GM18508 (cell line): ENCODE measurements around the gene CAMSAP2.
A peak's percentile ranks its signal among the peaks of the same experiment; 100 is the strongest.

Experiments used
- ATAC-seq: cut with Tn5 transposase; IDR thresholded peaks from one replicate; pipeline ENCODE4 v1.9.1; 2021; ENCODE audit warnings: moderate number of reproducible peaks; ENCODE audit not compliant: insufficient read depth, unreplicated experiment

The CAMSAP2 gene

GRCh38 chr1:200895801-200896530 is 157.3 kb downstream of the CAMSAP2 start:
- ATAC-seq: peak; percentile 59

- ATAC-seq: no peak
Observed at GRCh38 chr1:200896531-200897196, 158.0 kb downstream of the CAMSAP2 start.

GRCh38 chr1:200897259-200897658 is 158.6 kb downstream of the CAMSAP2 start:
- ATAC-seq: no peak

GRCh38 chr1:200899015-200899386 is 160.3 kb downstream of the CAMSAP2 start:
- no peak for ATAC-seq

- ATAC-seq: no peak
Observed at GRCh38 chr1:200899451-200899915, 160.8 kb downstream of the CAMSAP2 start.

GRCh38 chr1:200899954-200900867 is 161.5 kb downstream of the CAMSAP2 start:
- ATAC-seq: no peak

- no peak for ATAC-seq
Observed at GRCh38 chr1:200900877-200901276, 162.2 kb downstream of the CAMSAP2 start.

GRCh38 chr1:200901350-200901749 is 162.7 kb downstream of the CAMSAP2 start:
- ATAC-seq: no peak

- ATAC-seq: no peak
Observed at GRCh38 chr1:200901796-200902444, 163.2 kb downstream of the CAMSAP2 start.

GRCh38 chr1:200903793-200904192 is 165.1 kb downstream of the CAMSAP2 start:
- no peak for ATAC-seq

GRCh38 chr1:200904772-200905171 is 166.1 kb downstream of the CAMSAP2 start:
- ATAC-seq: no peak

GRCh38 chr1:200905411-200906052 is 166.8 kb downstream of the CAMSAP2 start:
- ATAC-seq: peak; percentile 37

GRCh38 chr1:200906491-200906890 is 167.8 kb downstream of the CAMSAP2 start:
- ATAC-seq: no peak

GRCh38 chr1:200907611-200908097 is 169.0 kb downstream of the CAMSAP2 start:
- peak; percentile 59 for ATAC-seq

GRCh38 chr1:200908191-200908868 is 169.6 kb downstream of the CAMSAP2 start:
- no peak for ATAC-seq

- no peak for ATAC-seq
Observed at GRCh38 chr1:200909071-200909470, 170.4 kb downstream of the CAMSAP2 start.

- no peak for ATAC-seq
Observed at GRCh38 chr1:200909757-200910239, 171.1 kb downstream of the CAMSAP2 start.
